Spleen (tissue), 11 donors: ENCODE measurements around the gene ZNF618. TPM values are rescaled to one million over a fixed set of nuclear protein-coding genes. Genes with fewer than 3 reads are reported as not detected.

Source experiments
- DNase-seq: peaks from one replicate; pipeline ENCODE4 v3.0.0-alpha.2; 2020
- H3K27ac ChIP-seq, 8 donors: fragments of 200-600 bp; sonication (generic) in 7 of 8; 1 replicate in 4 of 8; 2 replicates in 4 of 8; pipeline versions ENCODE4 v1.5.0 to v1.8.0; 2016 to 2021; ENCODE audit warnings: inconsistent platforms in 4 of 8, mild to moderate bottlenecking in 4 of 8, moderate library complexity in 1 of 8
- H3K27me3 ChIP-seq, 7 donors: fragments of 200-600 bp; sonication (generic) in 6 of 7; replicated peaks in 1 of 7; 1 replicate in 4 of 7; 2 replicates in 3 of 7; pipeline versions ENCODE4 v1.5.0 to v1.8.0; 2016 to 2021; ENCODE audit warnings: inconsistent platforms in 3 of 7, mild to moderate bottlenecking in 1 of 7
- H3K36me3 ChIP-seq, 6 donors: fragments of 200-600 bp; sonication (generic) in 5 of 6; 1 replicate in 4 of 6; 2 replicates in 2 of 6; pipeline versions ENCODE4 v1.5.0 to v1.8.0; 2016 to 2021; ENCODE audit warnings: inconsistent platforms in 2 of 6
- H3K4me1 ChIP-seq, 6 donors: fragments of 200-600 bp; sonication (generic) in 5 of 6; 1 replicate in 3 of 6; 2 replicates in 3 of 6; pipeline versions ENCODE4 v1.5.0 to v1.8.0; 2016 to 2021; ENCODE audit warnings: inconsistent platforms in 3 of 6
- H3K4me3 ChIP-seq, 8 donors: fragments of 200-600 bp; sonication (generic) in 7 of 8; 1 replicate in 4 of 8; 2 replicates in 4 of 8; pipeline versions ENCODE4 v1.5.0 to v1.8.0; 2016 to 2021; ENCODE audit warnings: inconsistent platforms in 4 of 8, mild to moderate bottlenecking in 4 of 8, moderate library complexity in 2 of 8
- H3K9me3 ChIP-seq, 8 donors: fragments of 200-600 bp; sonication (generic) in 7 of 8; 1 replicate in 4 of 8; 2 replicates in 4 of 8; pipeline versions ENCODE4 v1.5.0 to v1.8.0; 2016 to 2021; ENCODE audit warnings: inconsistent platforms in 4 of 8
- CTCF ChIP-seq, 11 experiments: fragments of 200-600 bp in 7 of 11; fragments of 450-650 bp in 4 of 11; sonication (generic) in 4 of 11; IDR thresholded peaks in 8 of 11; conservative IDR thresholded peaks in 3 of 11; 1 replicate in 7 of 11; 2 replicates in 4 of 11; pipeline versions ENCODE4 v1.4.0 to v1.8.0; 2016 to 2021; ENCODE audit warnings: antibody characterized with exemption in 11 of 11, inconsistent platforms in 4 of 11, mild to moderate bottlenecking in 1 of 11
- POLR2A ChIP-seq, 3 donors: fragments of 450-650 bp; IDR thresholded peaks; one replicate each; pipeline ENCODE4 v1.5.1; 2017; ENCODE audit warnings: antibody characterized with exemption in 3 of 3, mild to moderate bottlenecking in 1 of 3
- POLR2AphosphoS5 ChIP-seq, 3 donors: sonication (generic); formaldehyde crosslinking; IDR thresholded peaks; one replicate each; pipeline ENCODE4 v1.5.1; 2017; ENCODE audit warnings: antibody characterized with exemption in 3 of 3
- WGBS, 5 donors: extraction: QIAGEN DNeasy Blood & Tissue Kit in 3 of 5; methylation state at CpG; one replicate each; pipeline versions ENCODE4 v1.1.5 to v1.1.7; 2013 to 2018; 5-methylcytosine and 5-hydroxymethylcytosine counted together
- intact Hi-C: fragments of 100-400 bp; cut with DNase I; formaldehyde crosslinking; loops from one replicate; pipeline ENCODE4 v1.15.0; 2023; ENCODE audit warnings: low total_unique reads
- polyA plus RNA-seq, 3 donors: library from polyadenylated mRNA; stranded (reverse); fragments of 200-250 nt; gene quantifications; one replicate each; pipeline ENCODE4 v1.2.1, GENCODE V29; 2013
- total RNA-seq, 7 donors: library from RNA; depleted of rRNA in 3 of 7; stranded (reverse); fragments of >200 nt in 3 of 7; fragmentation: NEBNext Ultra II Directional in 4 of 7; extraction: Animal tissue kit (Norgen Biotek cat#: 25700) in 4 of 7; gene quantifications; one replicate each; pipeline versions ENCODE4 v1.1.0 to v1.2.1, GENCODE V29; 2016 to 2021
- donor health status: healthy with polysubstance abuse.
- donor health status: DM: no; HTN: no; CAD: no; lungs with moderate emphysema.
- donor health status: DM: no; HTN: no; CAD: no.
- donor health status: Bipolar disorder and iron deficiency.
- donor health status: healthy.
- donor health status: DM: no; HTN: no; CAD: no.
- donor health status: DM: yes; HTN: yes; CAD: no.

The ZNF618 gene
- total and polyA plus RNA-seq, 10 donors, result 0.58 to 14.8 (median 8.4) TPM

- 55 to 84% (median 70%) methylated on average over 4 of the region's 4 CpGs for WGBS, 5 donors
- intact Hi-C loops, result no loop called here
- H3K27me3 ChIP-seq, result no peaks in the 10 kb centered on the region
- H3K27ac ChIP-seq, result peak overlapping the region in 1 of 8 donors; percentile 7
- peaks cover 0 to 25% (median 0%) of the 10 kb centered on the region in 6 donors for H3K4me1 ChIP-seq
- no peaks in the 10 kb centered on the region for H3K9me3 ChIP-seq
- H3K36me3 ChIP-seq, result no peaks in the 10 kb centered on the region
- H3K4me3 ChIP-seq, result no peak overlapping the region
- DNase-seq, result no peak
- TF ChIP-seq CTCF (IDR thresholded peaks at IDR 0.05 in 8 of 11, conservative IDR thresholded peaks at IDR 0.05 in 3 of 11) (no peak), POLR2A (IDR thresholded peaks at IDR 0.05) (no peak), POLR2AphosphoS5 (IDR thresholded peaks at IDR 0.05) (no peak)
Measured at GRCh38 chr9:113957351-113957750, 81.2 kb downstream of the ZNF618 start.

- Histone ChIP-seq H3K4me1 (peaks cover 0 to 25% (median 0%) of the 10 kb centered on the region in 6 donors), H3K27me3 (no peaks in the 10 kb centered on the region), H3K27ac (no peak overlapping the region), H3K36me3 (no peaks in the 10 kb centered on the region), H3K4me3 (no peak overlapping the region), H3K9me3 (no peaks in the 10 kb centered on the region)
- DNase-seq, result no peak
- intact Hi-C loops, result no loop called here
- TF ChIP-seq CTCF (IDR thresholded peaks at IDR 0.05 in 8 of 11, conservative IDR thresholded peaks at IDR 0.05 in 3 of 11) (no peak), POLR2AphosphoS5 (IDR thresholded peaks at IDR 0.05) (no peak), POLR2A (IDR thresholded peaks at IDR 0.05) (no peak)
- 63 to 88% (median 66%) methylated on average over 4 of the region's 4 CpGs for WGBS, 5 donors
Measured at GRCh38 chr9:113957821-113958341, 81.8 kb downstream of the ZNF618 start.

- intact Hi-C loops, result no loop called here
- H3K36me3 ChIP-seq, result no peaks in the 10 kb centered on the region
- WGBS, 5 donors, result 87 to 96% (median 89%) methylated on average over 6 of the region's 6 CpGs
- H3K9me3 ChIP-seq, result no peaks in the 10 kb centered on the region
- no peak overlapping the region for H3K27ac ChIP-seq
- no peaks in the 10 kb centered on the region for H3K27me3 ChIP-seq
- H3K4me3 ChIP-seq, result no peak overlapping the region
- TF ChIP-seq POLR2A (IDR thresholded peaks at IDR 0.05) (no peak), CTCF (IDR thresholded peaks at IDR 0.05 in 8 of 11, conservative IDR thresholded peaks at IDR 0.05 in 3 of 11) (no peak), POLR2AphosphoS5 (IDR thresholded peaks at IDR 0.05) (no peak)
- H3K4me1 ChIP-seq, result peaks cover 0 to 25% (median 2%) of the 10 kb centered on the region in 6 donors
- DNase-seq, result no peak
Measured at GRCh38 chr9:113958556-113958955, 82.4 kb downstream of the ZNF618 start.

- no peaks in the 10 kb centered on the region for H3K36me3 ChIP-seq
- no peaks in the 10 kb centered on the region for H3K9me3 ChIP-seq
- DNase-seq, result no peak
- H3K27ac ChIP-seq, result no peak overlapping the region
- peaks cover 0 to 14% (median 2%) of the 10 kb centered on the region in 6 donors for H3K4me1 ChIP-seq
- 85 to 94% (median 93%) methylated on average over 6 of the region's 6 CpGs for WGBS, 5 donors
- no peak for TF ChIP-seq POLR2AphosphoS5 (IDR thresholded peaks at IDR 0.05)
- no peak for TF ChIP-seq POLR2A (IDR thresholded peaks at IDR 0.05)
- no peak for TF ChIP-seq CTCF (IDR thresholded peaks at IDR 0.05 in 8 of 11, conservative IDR thresholded peaks at IDR 0.05 in 3 of 11)
- no peaks in the 10 kb centered on the region for H3K27me3 ChIP-seq
- intact Hi-C loops, result no loop called here
- H3K4me3 ChIP-seq, result no peak overlapping the region
Measured at GRCh38 chr9:113960768-113961167, 84.7 kb downstream of the ZNF618 start.
